NK-92 (cell line): ENCODE results near the gene SIK2.
"Not testable (repeated sequence)": the region's sequence is repeated elsewhere in the genome, so short reads cannot be mapped to it uniquely, and the experiment has no call there.

Experiments
- DNase-seq: peaks from one replicate; lab custom pipeline; 2025; ENCODE audit not compliant: unreplicated experiment; lab: John Stamatoyannopoulos, UW

Gene SIK2

GRCh38 chr11:111655924-111656323, 53.7 kb downstream of the SIK2 start:
- DNase-seq, result no peak

GRCh38 chr11:111657905-111658304, 55.7 kb downstream of the SIK2 start:
- DNase-seq, result not testable (repeated sequence)

- not testable (repeated sequence) for DNase-seq
These were observed 56.2 kb downstream of the SIK2 start for GRCh38 chr11:111658493-111658892.

GRCh38 chr11:111659201-111660115, 57.2 kb downstream of the SIK2 start:
- DNase-seq, result no peak

GRCh38 chr11:111660822-111661221, 58.6 kb downstream of the SIK2 start:
- no peak for DNase-seq

GRCh38 chr11:111663820-111664219, 61.6 kb downstream of the SIK2 start:
- no peak for DNase-seq

GRCh38 chr11:111665777-111666176, 63.5 kb downstream of the SIK2 start:
- DNase-seq, result no peak

GRCh38 chr11:111668980-111669379, 66.7 kb downstream of the SIK2 start:
- no peak for DNase-seq

GRCh38 chr11:111671383-111671782, 69.1 kb downstream of the SIK2 start:
- no peak for DNase-seq

GRCh38 chr11:111672949-111673348, 70.7 kb downstream of the SIK2 start:
- DNase-seq, result no peak

- no peak for DNase-seq
These were observed 72.7 kb downstream of the SIK2 start for GRCh38 chr11:111674941-111675340.

GRCh38 chr11:111675891-111676290, 73.6 kb downstream of the SIK2 start:
- no peak for DNase-seq

- no peak for DNase-seq
These were observed 74.8 kb downstream of the SIK2 start for GRCh38 chr11:111676878-111677585.

GRCh38 chr11:111680486-111681175, 78.4 kb downstream of the SIK2 start:
- no peak for DNase-seq

GRCh38 chr11:111683806-111684205, 81.6 kb downstream of the SIK2 start:
- no peak for DNase-seq

GRCh38 chr11:111684251-111684650, 82.0 kb downstream of the SIK2 start:
- no peak for DNase-seq

GRCh38 chr11:111688013-111688412, 85.8 kb downstream of the SIK2 start:
- no peak for DNase-seq

- DNase-seq, result no peak
These were observed 88.9 kb downstream of the SIK2 start for GRCh38 chr11:111691176-111691575.

- no peak for DNase-seq
These were observed 89.5 kb downstream of the SIK2 start for GRCh38 chr11:111691741-111692140.

GRCh38 chr11:111693224-111693937, 91.1 kb downstream of the SIK2 start:
- DNase-seq, result no peak

GRCh38 chr11:111694851-111695250, 92.6 kb downstream of the SIK2 start:
- DNase-seq, result no peak
